ENCODE data around the gene LRCOL1.

The LRCOL1 gene

DNA sequence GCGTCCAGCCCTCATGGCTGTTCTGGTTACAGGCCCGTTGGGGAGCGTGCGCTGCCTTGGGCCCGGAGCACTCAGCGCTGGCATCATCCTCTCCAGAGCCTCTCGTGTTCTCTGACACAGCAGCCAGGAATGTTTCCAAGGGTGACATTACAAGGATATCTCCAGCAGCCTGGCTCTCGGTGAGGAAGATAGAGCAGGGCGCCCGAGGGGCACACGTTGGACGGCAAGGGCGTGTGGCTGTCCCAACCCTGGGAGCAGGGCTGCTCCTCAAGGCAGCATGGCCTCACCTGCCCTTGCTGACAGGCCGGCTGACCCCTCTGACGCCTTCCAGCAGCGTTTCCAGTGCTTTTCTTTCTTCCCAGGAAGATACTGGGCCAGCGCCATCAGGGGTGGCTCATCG is 14.4 kb downstream of the LRCOL1 start:
- TF ChIP-seq, protein P1, sequence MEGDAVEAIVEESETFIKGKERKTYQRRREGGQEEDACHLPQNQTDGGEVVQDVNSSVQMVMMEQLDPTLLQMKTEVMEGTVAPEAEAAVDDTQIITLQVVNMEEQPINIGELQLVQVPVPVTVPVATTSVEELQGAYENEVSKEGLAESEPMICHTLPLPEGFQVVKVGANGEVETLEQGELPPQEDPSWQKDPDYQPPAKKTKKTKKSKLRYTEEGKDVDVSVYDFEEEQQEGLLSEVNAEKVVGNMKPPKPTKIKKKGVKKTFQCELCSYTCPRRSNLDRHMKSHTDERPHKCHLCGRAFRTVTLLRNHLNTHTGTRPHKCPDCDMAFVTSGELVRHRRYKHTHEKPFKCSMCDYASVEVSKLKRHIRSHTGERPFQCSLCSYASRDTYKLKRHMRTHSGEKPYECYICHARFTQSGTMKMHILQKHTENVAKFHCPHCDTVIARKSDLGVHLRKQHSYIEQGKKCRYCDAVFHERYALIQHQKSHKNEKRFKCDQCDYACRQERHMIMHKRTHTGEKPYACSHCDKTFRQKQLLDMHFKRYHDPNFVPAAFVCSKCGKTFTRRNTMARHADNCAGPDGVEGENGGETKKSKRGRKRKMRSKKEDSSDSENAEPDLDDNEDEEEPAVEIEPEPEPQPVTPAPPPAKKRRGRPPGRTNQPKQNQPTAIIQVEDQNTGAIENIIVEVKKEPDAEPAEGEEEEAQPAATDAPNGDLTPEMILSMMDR (IDR thresholded peaks at IDR 0.05; ENCODE audit: low read depth, low read length) = no peak
- DNase-seq (ENCODE audit: extremely low read depth, low read depth) = no peak

DNA sequence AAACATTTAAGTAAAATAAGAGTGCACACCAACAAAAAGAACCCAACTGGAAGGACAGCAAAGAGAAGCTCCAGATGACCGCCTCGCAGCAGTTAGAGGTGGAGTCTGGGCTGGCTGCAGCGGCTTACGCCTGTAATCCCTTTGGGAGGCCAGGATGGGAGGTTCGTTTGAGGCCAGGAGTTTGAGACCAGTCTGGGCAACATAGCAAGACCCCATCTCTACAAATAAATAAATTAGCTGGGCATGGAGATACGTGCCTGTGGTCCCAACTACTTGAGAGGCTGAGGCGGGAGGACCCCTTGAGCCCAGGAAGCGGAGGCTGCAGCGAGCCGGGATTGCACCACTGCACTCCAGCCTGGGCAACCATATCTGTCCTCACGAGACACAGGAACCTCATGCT is 15.2 kb downstream of the LRCOL1 start:
- DNase-seq (ENCODE audit: extremely low read depth, low read depth) = no peak
- TF ChIP-seq, protein P1 (IDR thresholded peaks at IDR 0.05; ENCODE audit: low read depth, low read length) = no peak

DNA sequence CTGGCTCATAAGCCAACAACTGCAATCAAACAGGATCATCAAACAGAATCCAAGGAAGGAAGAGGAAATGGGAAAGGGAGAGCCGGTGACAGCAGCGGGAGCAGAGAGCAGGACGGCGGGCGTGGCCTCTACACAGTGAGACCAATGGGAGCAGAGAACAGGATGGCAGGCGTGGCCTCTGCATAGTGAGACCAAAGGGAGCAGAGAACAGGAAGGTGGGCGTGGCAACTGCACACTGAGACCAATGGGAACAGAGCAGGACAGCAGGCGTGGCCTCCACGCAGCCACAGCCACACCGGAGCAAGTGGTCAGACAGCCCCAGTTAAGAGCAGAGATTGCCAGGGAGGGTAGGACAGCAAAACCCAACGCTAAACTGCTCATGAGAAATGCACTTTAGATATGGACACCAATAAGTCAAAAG is 16.4 kb downstream of the LRCOL1 start:
- peak; percentile 74 for DNase-seq (ENCODE audit: extremely low read depth, low read depth)
- TF ChIP-seq, protein P1 (IDR thresholded peaks at IDR 0.05; ENCODE audit: low read depth, low read length) = no peak

DNA sequence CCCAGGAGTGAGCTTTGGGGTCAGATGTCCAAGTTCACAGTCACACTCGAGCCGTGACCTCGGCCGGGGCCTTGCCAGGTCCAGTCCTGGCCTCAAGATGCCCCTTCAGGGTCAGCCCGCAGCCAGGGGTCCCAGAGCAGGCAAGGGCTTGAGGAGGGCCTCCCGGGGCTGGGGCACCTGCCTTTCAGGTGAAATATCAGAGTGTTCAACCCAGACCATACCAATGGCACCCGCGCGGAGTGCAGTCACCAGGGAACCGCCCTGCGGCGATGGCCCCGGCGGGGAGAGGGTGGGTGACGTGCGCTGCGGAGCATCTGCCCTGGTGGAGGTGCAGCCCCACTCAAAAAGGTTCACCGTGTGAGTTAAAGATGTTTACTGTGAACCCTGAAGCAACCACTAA is 16.9 kb downstream of the LRCOL1 start:
- TF ChIP-seq, protein P1 (IDR thresholded peaks at IDR 0.05; ENCODE audit: low read depth, low read length) = no peak

GRCh38 chr12:132593071-132593470 is 17.3 kb downstream of the LRCOL1 start:
- DNase-seq (ENCODE audit: extremely low read depth, low read depth) = no peak
- TF ChIP-seq, protein P1 (IDR thresholded peaks at IDR 0.05; ENCODE audit: low read depth, low read length) = no peak

More for the DNA sequence above, 16.9 kb downstream of the LRCOL1 start:
- DNase-seq (ENCODE audit: extremely low read depth, low read depth) = no peak

GRCh38 chr12:132592282-132592970 is 18.0 kb downstream of the LRCOL1 start:
- TF ChIP-seq, protein P1 (IDR thresholded peaks at IDR 0.05; ENCODE audit: low read depth, low read length) = no peak
- DNase-seq (ENCODE audit: extremely low read depth, low read depth) = no peak

- TF ChIP-seq, protein P1 (IDR thresholded peaks at IDR 0.05; ENCODE audit: low read depth, low read length) = no peak
- DNase-seq (ENCODE audit: extremely low read depth, low read depth) = no peak
These were observed 19.1 kb downstream of the LRCOL1 start for GRCh38 chr12:132591107-132591935.

Data from AG09319 (cell line).